HG03432 (cell line): ENCODE data around the gene CCDC149.

Experiments
- ATAC-seq: cut with Tn5 transposase; IDR thresholded peaks from one replicate; pipeline ENCODE4 v1.9.1; 2021; ENCODE audit warnings: mild to moderate bottlenecking, moderate library complexity; ENCODE audit not compliant: unreplicated experiment

Gene CCDC149

DNA sequence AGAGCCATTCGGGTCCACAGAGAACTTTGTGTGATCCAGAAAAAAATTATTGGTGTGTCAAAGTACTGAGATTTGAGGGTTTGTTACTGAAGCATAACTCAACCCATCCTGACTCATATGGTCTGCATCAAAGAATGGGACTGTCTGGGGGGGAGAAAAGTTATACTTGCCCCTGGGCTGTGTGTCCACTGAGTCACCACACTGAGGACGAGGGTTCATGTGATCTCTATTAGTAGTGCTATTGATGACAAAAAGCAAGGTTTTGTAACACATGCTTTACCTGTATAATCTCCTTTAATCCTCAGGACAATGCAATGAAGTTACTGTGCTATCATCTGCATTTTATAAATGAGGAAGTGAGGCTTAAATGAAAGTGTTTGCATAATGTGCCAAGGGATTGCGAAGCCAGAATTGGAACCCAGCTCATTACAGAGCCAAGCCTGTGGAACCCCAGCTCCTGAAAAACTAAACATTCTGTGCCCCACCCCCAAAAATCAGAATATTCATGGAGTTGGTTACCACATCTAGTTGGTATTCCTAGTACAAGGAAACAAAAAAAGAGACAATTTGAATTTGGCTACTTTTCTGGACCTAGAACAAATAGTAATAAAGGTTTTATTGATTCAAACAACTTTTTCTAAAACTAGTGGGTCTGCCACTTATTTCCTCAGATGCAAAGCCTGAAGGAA is 31.2 kb downstream of the CCDC149 start:
- ATAC-seq, result no peak

DNA sequence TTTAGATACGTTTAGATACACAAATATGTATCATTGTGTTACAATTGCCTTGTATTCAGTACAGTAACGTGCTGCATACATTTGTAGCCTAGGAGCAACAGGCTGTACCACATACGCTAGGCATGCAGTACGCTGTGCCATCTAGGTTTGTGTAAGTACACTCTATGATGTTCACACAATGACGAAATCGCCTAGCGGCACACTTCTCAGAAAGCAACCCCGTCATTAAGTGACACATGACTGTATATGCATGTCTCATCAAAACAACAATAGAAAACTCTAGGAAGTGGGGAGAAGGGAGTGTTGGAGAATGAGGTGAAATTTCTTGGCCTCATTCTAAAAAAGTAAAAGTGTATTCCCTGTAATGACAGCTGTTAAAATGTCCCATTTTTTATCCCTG is 32.7 kb downstream of the CCDC149 start:
- no peak for ATAC-seq

DNA sequence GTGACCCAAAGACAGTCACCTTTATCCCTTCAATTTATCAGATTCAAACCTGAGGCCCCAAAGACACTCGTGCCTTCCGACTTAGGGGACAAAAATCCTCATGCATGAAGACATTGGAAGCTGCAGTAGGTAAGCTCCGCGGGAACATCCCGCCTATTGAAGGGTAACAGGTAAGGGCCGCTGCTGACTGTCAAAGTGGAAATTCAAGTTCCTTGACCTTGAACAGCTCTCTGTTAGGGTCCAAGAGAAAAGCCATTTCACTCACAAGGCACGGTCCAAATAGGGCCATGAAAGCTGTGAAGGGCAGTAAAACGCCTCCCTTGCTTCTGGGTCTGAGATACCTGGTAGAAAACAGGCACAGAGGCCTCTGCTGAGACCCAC is 34.2 kb downstream of the CCDC149 start:
- no peak for ATAC-seq

DNA sequence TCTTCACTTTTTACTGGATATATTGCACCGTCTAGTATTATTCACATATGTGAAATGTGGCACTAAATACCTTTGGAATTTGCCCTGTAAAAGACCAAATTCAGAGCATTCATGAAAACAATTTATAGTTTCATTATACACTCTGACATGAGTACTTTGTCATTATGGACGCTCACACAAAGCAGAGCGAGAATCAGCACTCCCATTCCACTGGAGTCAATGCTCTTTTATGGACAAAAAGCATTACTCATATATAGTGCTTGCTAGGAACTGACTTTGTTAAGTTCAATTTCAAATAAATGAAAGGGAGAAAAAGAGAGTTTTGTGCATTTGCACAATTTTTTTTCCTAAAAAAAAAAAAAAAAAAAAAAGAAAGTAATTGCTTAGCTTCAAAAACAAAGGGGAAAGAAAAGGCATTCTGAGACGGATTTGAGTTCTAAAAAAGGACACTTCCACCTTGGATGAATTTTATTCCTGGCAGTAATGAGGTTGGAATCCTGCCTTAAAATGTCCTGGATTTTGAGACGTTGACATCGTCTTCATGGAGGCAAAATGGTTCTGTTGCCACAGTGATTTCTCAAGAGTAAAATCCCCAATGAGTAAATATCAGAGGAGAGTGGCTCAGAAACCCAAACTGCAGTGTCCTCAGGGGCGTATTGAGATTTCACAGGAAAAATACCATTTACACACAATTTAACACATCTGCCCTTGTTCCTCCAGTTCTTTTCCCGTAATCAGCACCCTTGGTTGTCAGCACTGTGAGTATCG is 34.8 kb downstream of the CCDC149 start:
- no peak for ATAC-seq

DNA sequence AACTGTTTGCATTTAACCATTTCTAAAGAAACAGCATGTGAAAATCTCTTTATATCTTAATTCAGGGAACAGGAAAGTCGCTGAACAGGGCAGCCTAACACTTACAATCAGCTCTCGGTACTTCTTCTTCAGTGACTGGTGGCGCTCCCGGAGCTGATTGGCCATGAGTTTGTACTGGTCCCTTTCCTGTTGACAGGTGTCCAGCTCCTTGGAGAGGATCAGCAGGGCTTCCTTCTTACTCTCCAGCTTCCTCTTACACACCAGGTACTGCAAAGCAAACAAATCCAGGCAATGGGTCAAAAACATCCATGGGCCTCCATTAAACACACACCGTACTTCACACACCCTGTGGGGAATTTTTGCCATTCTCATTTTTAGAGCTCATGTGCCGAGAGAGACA is 36.4 kb downstream of the CCDC149 start:
- ATAC-seq, result no peak

DNA sequence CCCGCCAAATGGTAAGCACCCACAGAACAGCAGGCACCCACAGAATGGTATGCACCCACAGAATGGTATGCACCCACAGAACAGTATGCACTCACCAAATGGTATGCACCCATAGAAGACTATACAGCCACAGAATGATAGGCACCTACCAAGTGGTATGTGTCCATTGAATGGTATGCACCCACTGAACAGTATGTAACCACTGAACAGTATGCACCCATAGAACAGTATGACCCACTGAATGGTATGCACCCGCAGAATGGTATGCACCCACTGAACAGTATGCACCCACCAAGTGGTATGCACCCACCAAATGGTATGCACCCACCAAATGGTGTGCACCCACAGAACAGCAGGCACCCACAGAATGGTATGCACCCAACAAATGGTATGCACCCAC is 40.1 kb downstream of the CCDC149 start:
- ATAC-seq, result no peak

DNA sequence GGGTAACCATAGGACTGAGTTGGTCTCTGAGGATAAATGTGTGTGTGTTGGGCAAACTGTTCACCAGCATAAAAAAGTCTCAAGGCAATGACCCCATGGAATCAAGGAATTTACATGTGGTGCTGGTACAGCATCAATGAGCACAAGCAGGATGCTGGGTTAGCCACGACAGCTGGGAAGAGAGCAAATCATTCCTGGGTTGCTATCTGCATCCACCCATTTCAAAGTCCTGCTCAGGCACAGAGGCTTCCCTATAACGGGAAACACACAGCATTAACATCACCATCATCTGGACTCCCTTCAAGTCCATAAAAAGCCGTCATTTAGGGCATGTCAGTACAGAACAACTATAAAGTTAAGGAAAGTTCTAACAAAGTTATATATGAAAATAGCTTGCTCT is 41.6 kb downstream of the CCDC149 start:
- ATAC-seq, result no peak

DNA sequence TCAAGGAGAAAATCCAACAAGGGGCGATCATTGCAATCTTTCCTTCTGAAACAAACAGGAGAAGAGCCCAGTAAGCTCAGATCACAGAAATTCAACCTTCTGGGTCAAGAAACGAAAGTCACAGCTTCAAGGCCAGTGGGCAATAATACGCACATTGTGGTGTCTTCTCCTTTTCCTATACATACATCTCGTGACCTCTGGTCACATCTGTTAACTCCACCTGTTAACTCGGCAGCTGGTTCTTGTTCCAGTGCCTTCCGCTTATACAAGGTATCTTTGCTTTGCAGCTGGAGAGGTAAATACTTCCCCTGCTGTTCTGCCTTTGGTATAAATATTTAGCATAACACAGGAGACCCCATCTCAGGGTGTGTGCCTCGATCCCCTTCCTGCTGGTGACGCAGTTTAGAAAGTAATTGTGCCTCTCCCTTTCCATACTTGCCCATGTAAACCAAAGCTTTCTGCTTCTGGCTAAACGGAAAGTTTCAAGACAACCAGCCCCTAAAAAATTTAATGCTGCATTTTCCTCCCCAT is 45.0 kb downstream of the CCDC149 start:
- no peak for ATAC-seq

DNA sequence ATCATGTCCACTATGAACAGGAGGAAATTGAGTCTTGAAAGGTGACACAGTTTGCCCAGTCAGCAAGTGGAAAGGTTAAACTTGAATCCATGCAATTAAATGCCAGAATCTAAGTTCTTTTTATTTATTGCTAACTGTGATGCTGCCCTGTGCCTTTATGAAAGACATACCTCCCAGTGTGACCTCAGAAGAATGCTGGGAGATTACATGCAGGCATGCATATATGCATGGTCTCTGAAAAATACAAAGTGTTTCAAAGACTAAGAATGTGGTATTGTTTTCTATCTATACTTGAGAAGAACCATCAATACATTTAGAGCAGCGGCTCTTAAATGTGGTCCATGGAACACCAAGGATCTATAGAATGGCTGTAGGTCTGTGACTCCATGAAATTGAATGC is 45.6 kb downstream of the CCDC149 start:
- no peak for ATAC-seq

DNA sequence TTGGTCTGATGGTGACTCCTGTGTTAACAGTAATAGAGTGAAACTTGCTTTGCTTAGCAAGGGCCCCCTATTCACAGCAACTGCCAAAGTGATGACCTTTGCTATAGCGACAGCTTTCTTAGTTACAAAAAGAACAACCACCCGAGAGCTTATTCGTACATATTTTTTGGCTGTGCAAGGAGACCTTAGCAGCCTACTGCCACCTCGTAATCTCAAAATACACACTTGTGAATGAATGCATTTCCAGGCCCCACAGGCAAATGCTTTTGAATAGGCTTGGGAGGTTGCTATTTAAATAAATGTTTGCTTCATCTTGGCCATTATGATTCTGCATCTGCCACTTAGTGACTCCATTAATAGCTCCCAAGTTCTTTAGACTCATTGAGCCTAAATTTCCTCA is 47.4 kb downstream of the CCDC149 start:
- no peak for ATAC-seq

DNA sequence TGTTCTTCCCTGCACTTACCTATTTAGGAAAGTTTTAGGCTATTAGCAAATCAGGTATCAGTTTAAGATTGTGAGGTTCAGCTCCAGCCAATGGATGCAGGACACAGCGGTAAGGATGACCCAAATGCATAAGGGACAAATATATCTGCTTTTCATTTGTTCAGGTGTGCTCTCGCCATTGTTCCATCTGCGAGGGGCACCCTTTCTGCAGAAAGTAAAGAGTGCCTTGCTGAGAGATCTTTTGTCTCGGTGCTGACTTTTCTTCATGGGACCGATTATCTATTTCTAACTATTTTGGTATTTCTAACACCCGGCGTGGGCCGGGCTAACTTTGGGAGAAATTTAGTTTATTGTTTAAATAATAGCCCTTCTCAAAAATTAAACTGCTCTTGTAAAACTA is 49.0 kb downstream of the CCDC149 start:
- ATAC-seq, result no peak

DNA sequence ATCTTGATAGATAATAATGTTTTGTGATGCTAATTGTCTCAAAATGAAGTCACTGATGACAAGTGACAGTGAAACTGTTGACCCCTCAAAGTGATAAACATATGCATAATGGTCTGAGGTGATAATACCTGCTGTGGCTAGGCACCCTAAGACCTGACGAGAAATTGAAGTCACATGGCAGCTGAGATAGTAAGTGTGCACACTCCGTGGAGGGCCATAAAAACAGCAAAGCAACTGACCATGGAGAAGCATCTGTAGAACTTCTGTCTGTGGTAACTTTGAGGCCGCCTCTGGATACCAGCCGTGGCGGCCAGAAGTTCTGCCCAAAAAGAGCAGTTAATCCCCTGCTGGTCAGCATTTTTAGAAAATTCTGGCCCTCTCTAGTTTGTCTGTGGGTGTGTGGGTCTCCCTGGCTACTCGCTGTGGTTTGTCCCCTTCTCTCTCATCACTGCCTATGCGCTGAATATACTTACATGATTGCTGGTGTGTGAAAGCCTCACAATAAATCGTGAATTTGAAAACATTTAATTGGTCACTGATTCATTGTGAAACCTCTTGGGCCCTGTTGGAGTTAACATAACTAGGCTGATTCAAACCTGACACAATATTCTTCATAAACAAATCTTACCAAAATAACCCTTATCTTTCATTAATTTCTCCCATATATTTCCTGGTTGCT is 50.6 kb downstream of the CCDC149 start:
- ATAC-seq, result peak; percentile 64

DNA sequence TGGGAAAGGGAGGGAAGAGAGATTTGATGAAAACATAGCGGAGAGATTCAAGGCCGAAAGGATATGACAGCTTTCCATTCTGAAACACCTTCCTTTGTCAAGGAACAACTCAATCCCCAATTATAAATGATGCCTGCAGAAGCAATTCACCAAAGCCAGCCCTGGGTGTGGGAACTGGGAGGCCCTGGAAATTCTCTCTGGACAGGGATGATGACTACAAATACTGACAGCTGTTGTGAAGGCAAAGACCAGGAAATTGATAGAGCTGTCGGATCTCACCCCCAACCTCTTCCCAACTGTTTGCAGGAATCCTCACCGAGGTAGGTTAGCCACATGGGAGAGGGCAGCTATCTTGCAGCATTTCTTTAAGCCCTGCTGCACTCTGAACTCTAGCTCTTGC is 54.3 kb downstream of the CCDC149 start:
- no peak for ATAC-seq

DNA sequence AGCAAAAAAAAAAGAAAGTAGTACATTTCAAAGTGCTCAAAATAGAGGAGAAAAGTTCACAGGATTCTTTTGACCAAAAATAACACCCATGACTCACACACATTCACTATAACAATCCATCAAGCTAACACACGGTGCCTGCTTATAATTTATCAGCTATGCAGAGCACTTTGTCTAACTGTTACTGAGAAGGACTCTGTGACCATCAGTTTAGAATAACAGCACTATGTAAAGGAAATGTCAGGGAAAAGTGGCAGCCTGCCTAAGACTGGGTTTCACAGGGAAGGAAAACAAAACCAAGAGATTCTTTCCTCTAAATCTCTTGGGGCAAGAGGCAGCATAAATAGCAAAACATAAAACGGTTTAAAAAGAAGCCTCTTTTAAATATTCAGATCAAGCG is 54.8 kb downstream of the CCDC149 start:
- ATAC-seq, result peak; percentile 27

DNA sequence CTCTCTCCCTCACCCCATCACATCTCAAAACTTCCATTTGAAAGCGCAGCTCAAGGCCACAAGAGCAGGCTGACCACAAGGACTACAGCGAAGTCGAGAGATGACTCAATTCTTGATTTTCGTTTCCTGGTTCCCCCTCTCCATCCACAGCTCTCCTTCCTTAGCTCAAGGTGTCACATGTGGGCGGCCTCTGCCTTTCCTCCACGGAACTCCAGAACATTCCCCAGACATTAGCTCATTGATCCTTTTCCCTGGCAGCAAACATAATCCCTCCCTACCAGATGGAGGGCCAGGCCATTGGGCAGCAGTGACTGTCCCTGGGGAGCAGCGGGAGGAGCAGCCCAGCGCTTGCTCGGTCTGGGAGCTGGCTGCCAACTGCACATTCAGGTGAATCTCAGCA is 56.3 kb downstream of the CCDC149 start:
- peak; percentile 97 for ATAC-seq

DNA sequence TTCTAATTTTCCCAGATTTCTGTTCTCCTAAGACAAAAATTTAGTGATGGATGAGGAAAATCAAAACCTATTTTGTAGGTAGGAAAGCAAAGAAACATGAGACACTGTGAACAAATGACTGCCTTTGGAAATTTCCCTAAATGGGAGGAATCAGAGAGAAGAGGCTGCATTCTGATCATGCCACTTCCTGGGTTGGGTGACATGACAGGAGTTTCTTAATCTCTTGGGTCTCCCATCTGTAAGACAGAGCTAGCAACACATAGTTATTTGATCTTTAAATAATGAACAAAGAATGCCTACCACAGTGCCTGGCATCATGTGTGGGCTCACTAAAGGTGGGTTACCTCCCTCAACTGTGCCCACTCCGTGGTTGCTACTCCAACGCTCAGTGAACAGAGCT is 57.1 kb downstream of the CCDC149 start:
- no peak for ATAC-seq

DNA sequence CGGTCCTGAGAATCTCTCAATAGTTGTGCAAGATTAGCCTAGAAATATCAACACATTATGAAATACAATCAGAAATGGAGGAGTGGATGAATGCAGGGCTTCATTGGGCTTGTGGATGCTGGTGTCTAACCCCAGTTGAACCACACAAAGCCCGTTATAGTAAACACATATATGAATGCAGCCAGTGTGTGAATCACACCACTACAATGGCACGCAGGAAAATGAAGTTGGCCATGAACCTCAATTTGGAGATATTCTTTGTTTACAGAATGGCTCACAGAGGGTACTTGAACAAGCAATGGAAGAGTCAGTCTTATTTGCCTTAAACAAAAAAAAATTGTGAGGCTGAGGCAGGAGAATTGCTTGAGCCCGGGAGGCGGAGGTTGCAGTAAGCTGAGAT is 59.7 kb downstream of the CCDC149 start:
- no peak for ATAC-seq

DNA sequence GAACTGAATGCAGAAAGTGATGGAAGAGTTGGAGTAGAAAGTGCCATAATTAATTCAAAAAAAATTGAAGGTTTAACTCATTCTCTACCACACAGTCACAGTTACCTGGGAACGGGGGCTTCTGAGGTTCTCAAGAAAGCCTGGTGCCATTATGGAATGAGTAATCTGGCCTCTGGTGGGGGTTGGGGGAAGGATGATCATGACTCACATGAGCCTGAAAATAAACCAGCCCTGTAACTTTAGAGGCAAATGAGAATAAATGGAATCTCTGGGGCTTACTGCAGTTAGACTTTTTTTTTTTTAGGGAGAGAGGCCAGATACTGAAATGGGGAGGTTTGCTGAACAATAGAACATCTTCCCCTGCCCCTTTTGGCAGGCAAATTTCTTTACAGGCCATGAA is 62.2 kb downstream of the CCDC149 start:
- no peak for ATAC-seq

DNA sequence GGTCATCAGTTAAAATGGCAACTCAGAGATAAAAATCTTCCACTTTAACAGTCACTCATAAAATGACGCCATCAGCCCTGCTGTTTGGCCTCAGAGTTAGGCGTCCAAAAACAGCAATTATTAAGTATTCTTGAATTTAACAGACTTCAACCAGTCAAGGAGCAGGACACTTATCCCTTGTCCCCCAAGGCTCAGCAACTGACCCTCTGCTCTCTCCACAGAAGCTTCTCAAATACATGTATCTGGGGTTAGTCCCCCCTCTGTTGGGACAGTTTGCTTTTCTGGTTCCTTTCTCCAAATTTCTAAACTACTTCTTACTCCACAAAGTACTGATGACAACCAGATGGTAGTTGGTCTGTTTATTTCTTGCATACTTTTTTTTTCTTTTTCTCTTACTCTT is 63.1 kb downstream of the CCDC149 start:
- ATAC-seq, result no peak

DNA sequence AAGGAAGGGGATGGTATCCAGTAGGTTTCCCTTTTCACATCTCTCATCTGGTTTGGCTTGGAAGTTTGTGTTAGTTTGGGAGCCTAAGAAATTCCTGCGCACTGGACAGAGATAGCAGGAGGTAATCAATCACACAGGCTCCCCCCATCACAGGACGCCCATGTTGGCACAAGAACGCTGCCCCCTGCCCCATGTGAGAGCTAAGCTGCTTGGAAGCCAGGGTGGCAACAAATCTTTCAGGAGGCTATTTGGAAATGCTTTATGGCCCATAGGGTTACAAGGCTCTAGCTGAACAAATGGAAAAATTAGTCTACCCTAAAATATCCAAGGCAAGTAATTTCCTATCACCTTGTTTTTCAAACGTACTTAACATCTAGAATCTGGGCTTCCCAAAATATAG is 63.5 kb downstream of the CCDC149 start:
- ATAC-seq, result no peak

DNA sequence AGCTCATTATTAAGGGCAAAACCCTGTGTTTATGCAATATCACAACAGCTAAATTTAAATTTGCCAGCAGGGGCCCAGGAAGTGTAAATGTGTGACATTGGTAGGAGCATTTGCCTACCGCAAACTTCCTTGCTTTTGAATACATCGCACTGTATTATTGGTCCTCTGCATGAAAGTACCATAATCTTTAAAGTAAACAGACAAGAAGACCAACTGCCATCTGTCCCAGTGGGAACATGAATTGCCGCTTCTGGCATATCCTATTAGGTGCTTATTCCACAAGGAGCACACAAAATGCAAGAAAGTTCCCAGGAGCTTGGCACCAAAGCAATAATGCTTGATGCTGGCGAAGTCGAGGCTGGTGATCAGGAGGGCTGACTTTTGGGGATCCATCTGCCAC is 66.1 kb downstream of the CCDC149 start:
- ATAC-seq, result no peak

DNA sequence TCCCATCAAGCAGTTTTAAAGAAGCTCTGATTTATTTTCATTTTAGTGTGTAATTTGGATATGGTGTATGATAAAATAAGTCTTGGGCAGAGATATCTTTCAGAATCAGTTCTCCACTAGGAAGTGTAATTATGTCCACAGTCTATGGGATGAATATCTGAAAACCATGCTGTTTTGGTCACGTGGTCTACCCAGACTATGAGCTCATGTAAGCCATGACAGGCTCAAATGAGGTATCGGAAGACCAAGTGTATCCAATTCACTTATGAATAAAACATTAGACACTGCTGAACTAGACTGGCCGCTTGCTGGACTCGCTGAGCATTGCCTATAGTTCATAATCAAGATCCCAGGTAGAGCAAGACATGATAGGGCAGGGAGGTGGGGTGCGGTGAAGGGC is 66.9 kb downstream of the CCDC149 start:
- ATAC-seq, result no peak
